ENCODE data around the gene RLN2. TPM values are rescaled to one million over a fixed set of nuclear protein-coding genes. Genes with fewer than 3 reads are reported as not detected.
"Not testable (repeated sequence)": the region's sequence is repeated elsewhere in the genome, so short reads cannot be mapped to it uniquely, and the experiment has no call there.

RLN2 gene
- not detected for total RNA-seq
- long read RNA-seq: 0 reads

- DNase-seq; H3K4me3 ChIP-seq; H3K4me1 ChIP-seq; H3K27me3 ChIP-seq; H3K27ac ChIP-seq; H3K9me3 ChIP-seq; H3K36me3 ChIP-seq; intact Hi-C loops (cut with DNase I): not testable (repeated sequence)
- WGBS (ENCODE audit: insufficient coverage, low coverage, low lambda C conversion rate, missing lambda C conversion rate): 29% methylated on average over 4 of the region's 50 CpGs
- ATAC-seq: peak; percentile 99 to 100 (median 100)
These were observed at the start of gene RLN2 for GRCh38 chr9:5303840-5304795. Gene RLN2 (minus strand): TSS chr9:5304716. CDS start chr9:5304580, 136 bp downstream.

- Histone ChIP-seq H3K36me3 (no peaks in the 10 kb centered on the region), H3K27me3 (no peaks in the 10 kb centered on the region), H3K9me3 (no peaks in the 10 kb centered on the region), H3K27ac (no peak overlapping the region), H3K4me3 (no peak overlapping the region), H3K4me1 (no peaks in the 10 kb centered on the region)
- ATAC-seq (no peak), DNase-seq (no peak)
- intact Hi-C loops (cut with DNase I): no loop called here
- TF ChIP-seq POLR2A (IDR thresholded peaks at IDR 0.05) (no peak), CTCF (IDR thresholded peaks at IDR 0.05) (no peak)
- 94% methylated on average over 2 of the region's 2 CpGs for WGBS (ENCODE audit: insufficient coverage, low coverage, low lambda C conversion rate, missing lambda C conversion rate)
These were observed 49.7 kb upstream of the RLN2 start for GRCh38 chr9:5354184-5354583.

- DNase-seq: no peak
- H3K27ac ChIP-seq: no peak overlapping the region
- no peaks in the 10 kb centered on the region for H3K36me3 ChIP-seq
- H3K9me3 ChIP-seq: no peaks in the 10 kb centered on the region
- no peak for ATAC-seq
- H3K4me1 ChIP-seq: no peaks in the 10 kb centered on the region
- 64% methylated on average over 1 of the region's 1 CpG for WGBS (ENCODE audit: insufficient coverage, low coverage, low lambda C conversion rate, missing lambda C conversion rate)
- no peak for TF ChIP-seq POLR2A (IDR thresholded peaks at IDR 0.05)
- TF ChIP-seq CTCF (IDR thresholded peaks at IDR 0.05): no peak
- no peaks in the 10 kb centered on the region for H3K27me3 ChIP-seq
- intact Hi-C loops (cut with DNase I): no loop called here
- H3K4me3 ChIP-seq: no peak overlapping the region
These were observed 48.2 kb upstream of the RLN2 start for GRCh38 chr9:5352637-5353248.

- ATAC-seq: peak; percentile 100
- H3K27ac ChIP-seq; H3K4me3 ChIP-seq; DNase-seq; intact Hi-C loops (cut with DNase I); H3K4me1 ChIP-seq; H3K36me3 ChIP-seq; H3K27me3 ChIP-seq; H3K9me3 ChIP-seq: not testable (repeated sequence)
- WGBS (ENCODE audit: insufficient coverage, low coverage, low lambda C conversion rate, missing lambda C conversion rate): 45% methylated on average over 3 of the region's 50 CpGs
These were observed 34.8 kb upstream of the RLN2 start, which contains the start of gene RLN1 for GRCh38 chr9:5338992-5339981. Gene RLN1 (minus strand): TSS chr9:5339876. CDS start chr9:5339746, 130 bp downstream.

GRCh38 chr9:5336688-5337087, 32.2 kb upstream of the RLN2 start:
- TF ChIP-seq POLR2A (IDR thresholded peaks at IDR 0.05) (no peak), CTCF (IDR thresholded peaks at IDR 0.05) (no peak)
- 73% methylated on average over 4 of the region's 4 CpGs for WGBS (ENCODE audit: insufficient coverage, low coverage, low lambda C conversion rate, missing lambda C conversion rate)
- H3K27ac ChIP-seq: no peak overlapping the region
- intact Hi-C loops (cut with DNase I): no loop called here
- H3K9me3 ChIP-seq: no peaks in the 10 kb centered on the region
- no peaks in the 10 kb centered on the region for H3K4me1 ChIP-seq
- H3K36me3 ChIP-seq: no peaks in the 10 kb centered on the region
- no peaks in the 10 kb centered on the region for H3K27me3 ChIP-seq
- no peak for ATAC-seq
- H3K4me3 ChIP-seq: no peak overlapping the region
- DNase-seq: no peak

- H3K27ac ChIP-seq; H3K27me3 ChIP-seq; H3K9me3 ChIP-seq; H3K36me3 ChIP-seq; DNase-seq; H3K4me3 ChIP-seq; H3K4me1 ChIP-seq; ATAC-seq; intact Hi-C loops (cut with DNase I): not testable (repeated sequence)
- 69% methylated on average over 3 of the region's 3 CpGs for WGBS (ENCODE audit: insufficient coverage, low coverage, low lambda C conversion rate, missing lambda C conversion rate)
These were observed 26.8 kb upstream of the RLN2 start for GRCh38 chr9:5331276-5331675.

Measured in right lobe of liver (tissue), 6 donors.